ENCODE results near the gene RBP3.

RBP3 gene

DNA sequence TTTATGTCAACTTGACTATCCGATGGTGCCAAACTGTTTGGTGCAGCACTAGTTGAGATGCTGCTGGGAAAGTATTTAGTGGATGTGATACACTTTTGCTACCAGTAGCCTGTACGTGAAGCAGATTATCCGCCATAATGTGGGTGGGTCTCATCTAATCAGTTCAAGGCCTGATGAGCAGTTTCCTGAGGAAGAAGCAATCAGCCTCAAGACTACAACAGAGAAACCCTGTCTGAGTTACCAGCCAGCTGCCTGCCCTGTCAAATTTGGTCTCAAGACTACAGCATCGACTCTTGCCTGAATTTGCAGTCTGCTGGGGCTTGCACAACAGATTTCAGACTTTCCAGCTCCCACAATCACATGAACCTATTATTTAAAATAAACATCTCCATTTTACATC is 10.9 kb upstream of the RBP3 start:
- no peak for DNase-seq

- no peak for DNase-seq
Observed at GRCh38 chr10:47339186-47339735, 8.9 kb upstream of the RBP3 start.

DNA sequence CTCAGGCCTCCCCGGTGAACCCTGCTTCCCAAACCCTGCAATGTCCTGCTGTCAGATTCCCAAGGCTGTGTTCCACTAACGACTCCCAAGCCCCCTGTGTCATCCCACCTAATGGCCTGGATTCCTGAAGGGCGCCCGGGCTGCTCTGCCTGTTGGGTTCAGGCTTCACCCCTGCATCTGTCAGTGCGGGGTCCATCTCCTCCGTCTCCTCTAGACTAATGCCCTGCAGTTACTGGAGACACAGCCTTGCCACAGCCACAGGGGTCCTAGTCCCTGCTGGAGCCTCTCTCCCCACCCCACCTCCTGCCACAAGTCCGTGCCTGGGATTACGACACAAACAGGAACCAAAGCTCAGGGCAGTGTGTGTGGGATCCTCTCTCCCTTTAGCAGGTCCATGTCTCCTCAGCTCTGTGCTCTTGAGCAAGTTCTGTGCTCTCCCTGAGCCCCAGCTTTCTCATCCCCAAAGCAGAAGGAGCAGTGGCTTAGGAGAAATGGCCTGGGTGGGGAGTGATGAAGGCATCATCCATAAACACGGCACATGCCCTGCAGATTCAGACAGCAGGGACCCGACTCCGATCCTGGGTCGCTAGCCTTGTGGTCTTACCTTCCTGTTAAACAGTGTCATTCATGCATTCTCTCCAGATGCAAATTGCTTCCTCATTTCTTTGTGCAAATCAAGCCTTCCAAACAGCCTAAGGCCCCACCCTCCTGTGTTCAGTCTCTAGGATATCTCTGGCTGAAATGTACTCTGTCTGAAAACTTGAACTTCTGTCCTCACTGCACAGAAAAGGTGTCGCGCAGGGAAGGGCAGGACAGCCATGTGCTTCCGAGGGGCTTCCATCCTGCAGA is 8.2 kb upstream of the RBP3 start:
- no peak for DNase-seq

DNA sequence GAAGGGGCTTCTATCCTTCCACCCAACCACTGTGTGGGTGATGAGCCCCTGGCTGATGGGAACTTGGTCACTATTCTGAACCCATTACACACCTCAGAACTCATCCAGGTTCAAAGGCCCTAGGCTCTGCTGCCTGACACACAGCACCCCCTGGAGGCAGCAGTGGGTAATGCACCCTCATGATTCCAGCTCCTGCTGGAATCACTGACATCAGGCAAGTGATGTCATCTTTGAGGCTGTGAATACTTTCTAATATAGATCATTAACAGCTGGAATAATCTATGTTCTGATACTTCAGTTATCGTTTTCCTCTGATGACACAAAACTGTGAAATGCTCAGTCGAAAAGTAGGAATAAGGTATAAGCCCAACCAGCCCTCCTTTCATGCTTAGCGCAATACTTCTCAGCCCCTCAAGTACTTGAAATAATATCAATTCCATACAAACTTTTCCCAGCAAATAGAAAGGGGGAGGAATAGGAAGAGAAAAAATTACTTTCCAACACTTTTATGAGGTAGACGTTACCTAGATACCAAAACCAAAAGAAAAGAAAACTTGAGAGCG is 7.5 kb upstream of the RBP3 start:
- DNase-seq = peak; percentile 75

- no peak for DNase-seq
Observed at GRCh38 chr10:47344996-47345870, 2.9 kb upstream of the RBP3 start.

- no peak for DNase-seq
Observed at GRCh38 chr10:47346581-47347302, 1.4 kb upstream of the RBP3 start.

- no peak for DNase-seq
Observed at GRCh38 chr10:47347303-47347675, 874 bp upstream of the RBP3 start.

DNA sequence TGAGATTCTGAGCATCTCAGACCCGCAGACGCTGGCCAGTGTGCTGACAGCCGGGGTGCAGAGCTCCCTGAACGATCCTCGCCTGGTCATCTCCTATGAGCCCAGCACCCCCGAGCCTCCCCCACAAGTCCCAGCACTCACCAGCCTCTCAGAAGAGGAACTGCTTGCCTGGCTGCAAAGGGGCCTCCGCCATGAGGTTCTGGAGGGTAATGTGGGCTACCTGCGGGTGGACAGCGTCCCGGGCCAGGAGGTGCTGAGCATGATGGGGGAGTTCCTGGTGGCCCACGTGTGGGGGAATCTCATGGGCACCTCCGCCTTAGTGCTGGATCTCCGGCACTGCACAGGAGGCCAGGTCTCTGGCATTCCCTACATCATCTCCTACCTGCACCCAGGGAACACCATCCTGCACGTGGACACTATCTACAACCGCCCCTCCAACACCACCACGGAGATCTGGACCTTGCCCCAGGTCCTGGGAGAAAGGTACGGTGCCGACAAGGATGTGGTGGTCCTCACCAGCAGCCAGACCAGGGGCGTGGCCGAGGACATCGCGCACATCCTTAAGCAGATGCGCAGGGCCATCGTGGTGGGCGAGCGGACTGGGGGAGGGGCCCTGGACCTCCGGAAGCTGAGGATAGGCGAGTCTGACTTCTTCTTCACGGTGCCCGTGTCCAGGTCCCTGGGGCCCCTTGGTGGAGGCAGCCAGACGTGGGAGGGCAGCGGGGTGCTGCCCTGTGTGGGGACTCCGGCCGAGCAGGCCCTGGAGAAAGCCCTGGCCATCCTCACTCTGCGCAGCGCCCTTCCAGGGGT is 703 bp downstream of the RBP3 start:
- DNase-seq = no peak

GRCh38 chr10:47349516-47349915 is 1.4 kb downstream of the RBP3 start:
- DNase-seq = no peak

DNA sequence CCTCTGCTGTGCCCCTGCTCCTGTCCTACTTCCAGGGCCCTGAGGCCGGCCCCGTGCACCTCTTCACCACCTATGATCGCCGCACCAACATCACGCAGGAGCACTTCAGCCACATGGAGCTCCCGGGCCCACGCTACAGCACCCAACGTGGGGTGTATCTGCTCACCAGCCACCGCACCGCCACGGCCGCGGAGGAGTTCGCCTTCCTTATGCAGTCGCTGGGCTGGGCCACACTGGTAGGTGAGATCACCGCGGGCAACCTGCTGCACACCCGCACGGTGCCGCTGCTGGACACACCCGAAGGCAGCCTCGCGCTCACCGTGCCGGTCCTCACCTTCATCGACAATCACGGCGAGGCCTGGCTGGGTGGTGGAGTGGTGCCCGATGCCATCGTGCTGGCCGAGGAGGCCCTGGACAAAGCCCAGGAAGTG is 1.8 kb downstream of the RBP3 start:
- no peak for DNase-seq

DNA sequence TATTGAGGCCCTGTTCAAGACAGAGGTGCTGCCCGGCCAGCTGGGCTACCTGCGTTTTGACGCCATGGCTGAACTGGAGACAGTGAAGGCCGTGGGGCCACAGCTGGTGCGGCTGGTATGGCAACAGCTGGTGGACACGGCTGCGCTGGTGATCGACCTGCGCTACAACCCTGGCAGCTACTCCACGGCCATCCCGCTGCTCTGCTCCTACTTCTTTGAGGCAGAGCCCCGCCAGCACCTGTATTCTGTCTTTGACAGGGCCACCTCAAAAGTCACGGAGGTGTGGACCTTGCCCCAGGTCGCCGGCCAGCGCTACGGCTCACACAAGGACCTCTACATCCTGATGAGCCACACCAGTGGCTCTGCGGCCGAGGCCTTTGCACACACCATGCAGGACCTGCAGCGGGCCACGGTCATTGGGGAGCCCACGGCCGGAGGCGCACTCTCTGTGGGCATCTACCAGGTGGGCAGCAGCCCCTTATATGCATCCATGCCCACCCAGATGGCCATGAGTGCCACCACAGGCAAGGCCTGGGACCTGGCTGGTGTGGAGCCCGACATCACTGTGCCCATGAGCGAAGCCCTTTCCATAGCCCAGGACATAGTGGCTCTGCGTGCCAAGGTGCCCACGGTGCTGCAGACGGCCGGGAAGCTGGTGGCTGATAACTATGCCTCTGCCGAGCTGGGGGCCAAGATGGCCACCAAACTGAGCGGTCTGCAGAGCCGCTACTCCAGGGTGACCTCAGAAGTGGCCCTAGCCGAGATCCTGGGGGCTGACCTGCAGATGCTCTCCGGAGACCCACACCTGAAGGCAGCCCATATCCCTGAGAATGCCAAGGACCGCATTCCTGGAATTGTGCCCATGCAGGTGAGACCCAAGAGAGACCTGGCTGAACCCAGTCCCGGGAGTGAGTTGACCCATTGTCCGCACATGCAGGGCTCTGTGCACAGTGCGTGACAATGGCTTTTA is 2.8 kb downstream of the RBP3 start:
- no peak for DNase-seq

- no peak for DNase-seq
Observed at GRCh38 chr10:47351899-47352815, 4.0 kb downstream of the RBP3 start.

GRCh38 chr10:47353351-47353750 is 5.2 kb downstream of the RBP3 start:
- no peak for DNase-seq

GRCh38 chr10:47354165-47354564 is 6.0 kb downstream of the RBP3 start:
- DNase-seq = no peak

GRCh38 chr10:47354900-47355299 is 6.7 kb downstream of the RBP3 start:
- no peak for DNase-seq

- no peak for DNase-seq
Observed at GRCh38 chr10:47356708-47357107, 8.5 kb downstream of the RBP3 start.

GRCh38 chr10:47357131-47357582 is 9.0 kb downstream of the RBP3 start:
- no peak for DNase-seq

GRCh38 chr10:47357911-47358310 is 9.7 kb downstream of the RBP3 start:
- no peak for DNase-seq

- DNase-seq = no peak
Observed at GRCh38 chr10:47358457-47358856, 10.3 kb downstream of the RBP3 start.

Measured in activated CD4-positive, alpha-beta T cell treated with anti-CD3 and anti-CD28 coated beads, Interleukin-2, Interleukin-6, amounts not matched to agents 100 ng/mL and 50 ng/mL, durations not matched to agents 16 hours and 8 hours (primary cell).